GM23338 (cell line): Measurements from ENCODE around the gene DIABLO.
"Not testable (repeated sequence)": the region's sequence is repeated elsewhere in the genome, so short reads cannot be mapped to it uniquely, and the experiment has no call there.

Experiments
- CTCF ChIP-seq, 2 experiments: fragments of 200-600 bp in 1 of 2; sonication (generic) in 1 of 2; conservative IDR thresholded peaks; 2 replicates each; pipeline versions ENCODE4 v1.5.1 to v1.6.1; 2016 to 2017; ENCODE audit warnings: antibody characterized with exemption in 2 of 2, low read depth in 2 of 2, mild to moderate bottlenecking in 2 of 2, moderate library complexity in 1 of 2
- EZH2phosphoT487 ChIP-seq: fragments of 200-600 bp; sonication (generic); IDR thresholded peaks from one replicate; pipeline ENCODE4 v1.8.1; 2018; ENCODE audit warnings: antibody characterized with exemption; ENCODE audit not compliant: unreplicated experiment
- POLR2AphosphoS5 ChIP-seq: IDR thresholded peaks from 2 replicates; pipeline ENCODE4 v1.6.1; 2016; ENCODE audit warnings: antibody characterized with exemption, low read depth
- ZNF462 ChIP-seq: fragments of 250-450 bp; sonication (Bioruptor Pico); IDR thresholded peaks from 2 replicates; pipeline ENCODE4 v1.5.0; 2020; ENCODE audit warnings: mild to moderate bottlenecking, moderate library complexity

GRCh38 chr12:122176473-122176872 is 49.4 kb downstream of the DIABLO start:
- not testable (repeated sequence) for TF ChIP-seq POLR2AphosphoS5; ZNF462 (CRISPR knock-in tag); CTCF (conservative IDR thresholded peaks at IDR 0.05; ENCODE audit: low read depth in 2 of 2); EZH2phosphoT487
